Stimulated activated naive CD8-positive, alpha-beta T cell treated with anti-CD3 and anti-CD28 coated beads, Interleukin-15, amount 100 ng/mL, for 72 hours (primary cell): ENCODE measurements around the gene USP6NL.

ENCODE experiments used
- ATAC-seq: fragments of 150-1000 bp; cut with Tn5 transposase; 2 replicates; pipeline ENCODE4 v1.10.0; 2021; ENCODE audit warnings: mild to moderate bottlenecking, moderate library complexity
- DNase-seq, 2 donors: peaks; one replicate each; pipeline ENCODE4 v3.0.0; 2021 to 2022
- H3K27ac Mint-ChIP-seq, 2 donors: one replicate each; pipeline ENCODE4 v1.8.0; 2022; ENCODE audit warnings: mild to moderate bottlenecking in 2 of 2, mixed read lengths in 2 of 2, moderate library complexity in 2 of 2
- H3K27me3 Mint-ChIP-seq: one replicate; pipeline ENCODE4 v1.8.0; 2022; ENCODE audit warnings: mixed read lengths
- H3K4me1 Mint-ChIP-seq: one replicate; pipeline ENCODE4 v1.8.0; 2022; ENCODE audit warnings: mild to moderate bottlenecking, mixed read lengths
- H3K4me3 Mint-ChIP-seq, 2 donors: one replicate each; pipeline ENCODE4 v1.8.0; 2022; ENCODE audit warnings: mild to moderate bottlenecking in 2 of 2, mixed read lengths in 2 of 2, moderate library complexity in 1 of 2
- H3K9me3 Mint-ChIP-seq, 2 donors: one replicate each; pipeline ENCODE4 v1.8.0; 2022; ENCODE audit warnings: mixed read lengths in 2 of 2

The USP6NL gene

DNA sequence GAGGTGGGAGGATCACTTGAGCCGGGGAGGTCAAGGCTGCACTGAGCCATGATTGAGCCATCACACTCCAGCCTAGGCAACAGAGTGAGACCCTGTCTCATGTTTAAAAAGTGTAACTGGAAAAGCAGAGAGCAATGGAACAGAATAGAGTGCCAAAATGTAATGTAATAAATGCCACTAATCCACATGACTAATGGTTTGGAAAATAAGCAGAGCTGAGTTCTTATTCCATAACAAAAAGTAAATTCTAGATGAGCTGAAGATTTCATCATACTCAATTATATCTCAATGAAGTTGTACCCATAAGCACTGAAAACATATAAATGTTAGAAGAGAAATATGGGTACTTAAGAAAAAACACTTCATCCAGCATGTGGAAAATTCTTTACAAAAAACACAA lies 132.6 kb downstream of the USP6NL start:
- no peak overlapping the region for H3K4me3 Mint-ChIP-seq
- H3K27ac Mint-ChIP-seq = no peak overlapping the region
- peaks cover 22% of the 10 kb centered on the region for H3K4me1 Mint-ChIP-seq
- H3K9me3 Mint-ChIP-seq = no peaks in the 10 kb centered on the region
- no peaks in the 10 kb centered on the region for H3K27me3 Mint-ChIP-seq
- DNase-seq (no peak), ATAC-seq (no peak)

DNA sequence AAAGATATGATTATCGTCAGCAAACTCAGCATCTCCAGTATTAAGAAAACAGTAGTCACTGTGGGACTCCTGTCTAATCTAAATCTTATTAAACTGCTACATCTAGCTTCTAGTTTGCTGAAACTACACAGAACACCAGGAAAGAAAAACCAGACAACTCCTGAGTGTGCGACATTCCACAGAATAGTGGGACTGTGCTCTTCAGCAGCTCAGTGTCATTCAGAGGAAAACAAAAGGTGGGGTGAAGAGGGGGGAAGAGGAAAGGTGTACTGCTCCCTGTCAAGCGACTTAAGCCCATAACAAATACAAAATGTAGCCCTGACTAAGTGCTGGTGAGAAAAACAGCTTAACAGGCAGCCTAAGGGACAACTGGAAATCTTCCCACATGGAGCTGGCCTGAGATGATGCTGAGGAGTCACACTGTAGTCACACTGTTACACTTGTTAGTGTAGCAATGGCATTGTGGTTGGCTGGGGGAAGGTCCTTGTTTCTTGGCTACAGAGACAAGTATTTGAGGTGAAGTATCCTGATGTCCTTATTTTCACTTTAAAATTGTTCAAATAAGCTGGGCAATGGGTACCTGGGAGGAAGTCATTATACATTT lies 135.5 kb downstream of the USP6NL start:
- Mint-ChIP-seq H3K27me3 (no peaks in the 10 kb centered on the region), H3K4me3 (no peak overlapping the region), H3K9me3 (no peaks in the 10 kb centered on the region), H3K27ac (peak overlapping the region in 1 of 2 donors; percentile 27), H3K4me1 (peaks cover 19% of the 10 kb centered on the region)
- no peak for ATAC-seq
- DNase-seq = no peak

DNA sequence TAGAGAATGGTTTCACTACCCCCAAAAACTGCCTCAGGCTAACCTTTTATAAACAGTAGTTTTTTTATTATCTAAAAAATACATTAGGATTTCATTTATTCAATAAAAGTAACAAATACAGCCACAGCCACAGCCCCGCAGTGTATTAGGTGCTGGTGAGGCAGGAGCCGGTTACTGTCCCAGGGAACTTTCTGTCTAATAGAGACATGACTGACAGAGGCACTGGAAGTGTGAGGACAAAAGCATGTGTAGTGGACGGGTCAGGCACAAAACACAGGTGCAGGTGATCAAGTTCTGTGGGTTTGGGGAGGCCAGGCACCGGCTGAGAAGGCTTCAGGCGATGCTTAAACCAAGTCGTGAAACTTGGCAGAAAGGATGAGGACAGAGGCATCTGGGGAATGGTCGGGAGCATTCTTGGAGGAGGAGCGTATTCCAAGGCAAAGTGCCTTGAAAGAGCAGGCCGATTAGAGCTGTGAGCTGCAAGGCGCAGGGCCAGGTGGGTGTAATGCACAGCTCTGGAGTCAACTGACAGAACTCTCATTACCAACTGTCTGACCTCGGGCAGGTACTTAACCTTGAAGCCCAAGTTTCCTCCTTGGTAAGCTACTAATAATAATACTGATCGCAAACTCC lies 138.2 kb downstream of the USP6NL start:
- ATAC-seq (no peak), DNase-seq (no peak)
- no peak overlapping the region for H3K27ac Mint-ChIP-seq
- H3K9me3 Mint-ChIP-seq = no peaks in the 10 kb centered on the region
- H3K27me3 Mint-ChIP-seq = no peaks in the 10 kb centered on the region
- H3K4me3 Mint-ChIP-seq = no peak overlapping the region
- no peaks in the 10 kb centered on the region for H3K4me1 Mint-ChIP-seq

DNA sequence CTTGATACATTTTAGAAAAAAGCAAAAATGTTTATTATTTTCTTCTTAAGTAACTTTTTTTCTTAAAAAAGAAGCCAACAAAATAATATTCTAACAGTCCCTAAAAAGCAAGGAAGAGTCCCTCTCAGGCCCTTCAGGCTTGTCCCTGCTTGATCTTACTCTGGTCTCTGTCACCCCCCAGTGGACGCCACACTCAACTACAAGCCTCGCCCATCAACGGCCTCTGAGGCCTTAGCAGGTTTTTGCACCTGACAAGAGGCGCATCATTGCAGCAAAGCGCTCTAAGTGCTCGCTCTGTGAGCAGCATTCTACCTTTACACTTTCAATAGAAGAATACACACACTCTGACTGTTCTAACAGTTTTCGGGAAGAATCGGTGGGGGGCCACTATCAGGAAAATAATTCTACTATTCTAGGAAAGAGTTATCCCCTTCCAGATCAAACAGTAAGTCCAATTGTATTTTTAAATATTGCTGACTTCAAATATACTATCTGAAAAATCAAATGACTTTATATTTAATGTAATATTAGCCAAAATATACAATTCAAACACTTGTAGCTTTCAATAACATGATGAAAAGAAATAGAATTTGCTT lies 139.2 kb downstream of the USP6NL start:
- H3K4me1 Mint-ChIP-seq = no peaks in the 10 kb centered on the region
- H3K4me3 Mint-ChIP-seq = no peak overlapping the region
- no peak overlapping the region for H3K27ac Mint-ChIP-seq
- H3K9me3 Mint-ChIP-seq = no peaks in the 10 kb centered on the region
- DNase-seq = peak; percentile 68 to 70
- H3K27me3 Mint-ChIP-seq = no peaks in the 10 kb centered on the region
- ATAC-seq = peak; percentile 90

DNA sequence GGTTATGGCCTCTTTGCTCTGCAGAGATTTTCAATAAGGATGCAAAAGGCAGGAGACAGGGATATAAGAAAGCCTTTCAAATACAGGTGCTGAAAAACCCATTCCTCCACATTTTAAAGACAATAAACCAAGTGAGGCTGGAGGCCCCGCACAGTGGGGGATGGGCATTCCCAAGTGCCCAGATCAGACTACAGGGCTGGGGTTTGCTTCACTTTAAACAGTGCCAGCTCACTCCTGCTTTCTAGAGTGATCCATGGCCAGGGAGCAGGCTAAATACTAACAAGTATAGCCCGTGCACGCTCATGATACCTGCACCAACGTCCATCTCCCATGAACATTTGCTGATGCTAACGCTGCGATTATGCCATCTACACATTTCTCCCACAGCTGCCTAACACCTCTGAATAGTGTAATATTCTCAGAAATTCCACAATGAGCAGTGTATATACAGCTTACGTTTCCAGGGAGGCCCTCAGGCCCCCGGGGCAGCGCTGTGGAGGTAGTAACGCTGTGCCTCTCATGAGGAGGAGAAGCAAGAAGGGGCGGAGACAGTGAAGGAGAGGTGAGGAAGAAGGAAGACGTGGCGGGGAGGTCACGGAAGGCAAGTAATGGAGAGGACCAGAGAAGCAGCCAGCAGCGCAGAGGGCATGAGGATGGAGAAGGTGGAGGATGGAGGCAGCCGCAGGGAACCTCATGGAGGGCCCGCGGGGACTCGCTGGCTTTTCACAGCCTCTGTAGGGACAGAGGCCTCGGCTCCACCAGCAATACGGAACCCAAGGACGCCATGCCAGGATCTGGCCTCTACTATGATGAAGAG lies 141.7 kb downstream of the USP6NL start:
- H3K4me3 Mint-ChIP-seq = no peak overlapping the region
- peak overlapping the region; percentile 59 to 82 for H3K27ac Mint-ChIP-seq
- H3K4me1 Mint-ChIP-seq = no peaks in the 10 kb centered on the region
- ATAC-seq = no peak
- DNase-seq = no peak
- no peaks in the 10 kb centered on the region for H3K9me3 Mint-ChIP-seq
- no peaks in the 10 kb centered on the region for H3K27me3 Mint-ChIP-seq

DNA sequence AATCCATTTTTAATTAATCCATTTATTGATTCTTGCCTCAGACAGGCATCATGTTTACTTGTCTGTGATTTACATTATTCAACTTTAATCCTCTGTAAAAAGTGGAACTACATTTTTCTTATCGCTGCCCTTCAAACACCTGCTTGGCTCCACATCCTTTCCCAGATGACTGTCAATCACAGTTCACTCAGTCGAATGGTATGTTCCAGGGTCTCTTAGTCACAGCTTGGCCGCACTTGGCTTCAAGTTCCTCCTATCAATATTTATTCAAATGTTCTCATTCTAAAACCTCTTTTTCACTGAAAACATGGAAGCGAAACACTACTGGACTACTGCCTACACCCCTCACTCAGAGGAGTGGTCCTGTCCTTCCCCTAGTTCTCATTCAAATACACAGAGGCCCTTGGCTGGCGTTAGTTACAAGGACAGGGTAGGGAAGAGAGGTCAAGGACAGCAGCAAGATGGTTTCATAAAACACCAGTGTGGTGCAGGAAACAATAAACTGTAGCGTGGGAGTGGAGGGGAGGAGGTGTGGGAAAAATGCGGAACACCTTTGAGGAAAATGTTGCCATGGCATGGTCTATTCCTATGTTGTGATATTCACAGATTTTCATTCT lies 143.2 kb downstream of the USP6NL start:
- Mint-ChIP-seq H3K9me3 (no peaks in the 10 kb centered on the region), H3K4me3 (no peak overlapping the region)
- no peak for ATAC-seq

DNA sequence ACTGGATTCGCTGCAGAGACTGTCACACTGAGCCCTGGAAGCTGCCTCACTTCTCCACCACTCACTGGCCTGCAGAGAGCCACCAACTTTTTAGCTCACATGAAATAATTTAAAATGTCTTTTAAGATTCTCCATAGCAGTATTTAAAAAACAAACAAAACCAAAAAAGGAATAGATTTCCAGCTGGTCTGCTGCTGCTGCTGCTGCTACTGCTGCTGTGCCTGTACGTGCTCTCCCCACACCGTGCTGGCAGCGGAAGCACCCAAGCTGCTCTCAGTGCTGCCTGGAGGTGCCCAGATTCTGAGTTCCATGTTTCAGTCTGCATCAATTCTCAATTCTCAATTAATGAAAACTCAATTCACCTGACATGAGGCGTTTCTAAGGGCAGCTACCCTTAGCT lies 146.0 kb downstream of the USP6NL start:
- Mint-ChIP-seq H3K4me1 (no peaks in the 10 kb centered on the region), H3K9me3 (no peaks in the 10 kb centered on the region), H3K27ac (peak overlapping the region in 1 of 2 donors; percentile 31), H3K27me3 (no peaks in the 10 kb centered on the region), H3K4me3 (no peak overlapping the region)
- DNase-seq = no peak
- no peak for ATAC-seq

More for the DNA sequence above, 143.2 kb downstream of the USP6NL start:
- no peak for DNase-seq
- no peaks in the 10 kb centered on the region for H3K4me1 Mint-ChIP-seq
- H3K27me3 Mint-ChIP-seq = no peaks in the 10 kb centered on the region
- H3K27ac Mint-ChIP-seq = no peak overlapping the region

DNA sequence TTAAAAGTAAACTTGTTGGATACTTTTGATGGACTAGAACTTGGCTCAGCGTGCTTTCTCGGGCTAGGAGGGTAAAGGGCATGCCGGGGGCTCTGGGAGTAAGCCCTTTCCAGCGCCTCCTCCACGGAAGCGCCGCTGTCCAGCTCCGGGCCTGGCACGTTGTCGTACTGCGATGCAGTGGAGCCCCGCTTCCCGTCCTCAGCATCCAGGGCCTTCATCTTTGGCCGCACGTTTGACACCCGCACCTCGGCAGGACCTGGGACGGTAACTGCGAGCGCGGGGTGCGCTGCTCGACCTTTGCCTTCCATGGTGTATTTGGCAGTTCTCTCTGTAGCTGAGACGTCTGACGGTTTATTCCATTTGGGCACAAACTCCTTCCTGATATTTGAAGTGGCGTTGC lies 148.3 kb downstream of the USP6NL start:
- DNase-seq (no peak), ATAC-seq (no peak)
- Mint-ChIP-seq H3K27me3 (no peaks in the 10 kb centered on the region), H3K4me1 (no peaks in the 10 kb centered on the region), H3K27ac (peak overlapping the region in 1 of 2 donors; percentile 27), H3K4me3 (no peak overlapping the region), H3K9me3 (no peaks in the 10 kb centered on the region)

DNA sequence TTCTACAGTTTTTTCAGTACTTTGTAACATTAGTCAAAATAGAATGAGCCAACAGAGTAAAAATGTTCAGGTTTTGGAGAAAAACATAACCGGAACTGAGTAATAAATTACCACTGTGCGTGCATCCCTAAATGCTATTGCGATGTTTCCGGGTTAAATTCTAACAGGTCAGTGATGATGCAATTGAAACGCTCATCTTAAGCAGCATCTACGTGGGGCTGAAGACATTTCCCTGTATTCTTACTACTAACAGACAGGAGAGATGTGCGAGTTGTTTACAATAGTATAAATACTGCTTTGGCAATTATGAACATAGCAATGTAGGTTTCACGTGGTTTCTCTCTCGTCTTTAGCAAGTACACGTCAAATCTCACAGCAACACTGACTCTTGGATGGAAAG lies 149.4 kb downstream of the USP6NL start:
- no peaks in the 10 kb centered on the region for H3K9me3 Mint-ChIP-seq
- no peak overlapping the region for H3K27ac Mint-ChIP-seq
- DNase-seq = no peak
- no peak for ATAC-seq
- H3K4me3 Mint-ChIP-seq = no peak overlapping the region
- no peaks in the 10 kb centered on the region for H3K4me1 Mint-ChIP-seq
- no peaks in the 10 kb centered on the region for H3K27me3 Mint-ChIP-seq

DNA sequence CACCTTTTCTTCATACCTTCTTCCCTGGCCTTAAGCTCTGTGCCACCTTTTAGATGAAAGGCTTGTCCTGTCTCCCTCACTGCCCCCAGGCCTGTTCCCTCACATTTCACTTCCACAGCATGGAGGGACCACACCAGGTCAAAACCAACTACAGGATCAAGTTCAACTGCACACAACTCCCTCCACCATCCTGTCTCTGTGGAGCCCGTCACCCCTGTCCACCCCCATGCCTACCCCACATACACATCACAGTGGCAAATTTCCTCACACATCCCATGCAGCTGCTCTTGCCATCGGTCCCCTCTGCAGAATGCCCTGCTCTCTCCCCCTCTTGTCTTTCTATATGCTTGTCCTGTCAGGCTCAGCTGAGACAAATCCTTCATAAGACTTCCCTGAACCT lies 154.1 kb downstream of the USP6NL start:
- Mint-ChIP-seq H3K9me3 (no peaks in the 10 kb centered on the region), H3K4me3 (no peak overlapping the region), H3K27ac (peak overlapping the region in 1 of 2 donors; percentile 4), H3K4me1 (no peaks in the 10 kb centered on the region), H3K27me3 (no peaks in the 10 kb centered on the region)
- DNase-seq (no peak), ATAC-seq (no peak)

DNA sequence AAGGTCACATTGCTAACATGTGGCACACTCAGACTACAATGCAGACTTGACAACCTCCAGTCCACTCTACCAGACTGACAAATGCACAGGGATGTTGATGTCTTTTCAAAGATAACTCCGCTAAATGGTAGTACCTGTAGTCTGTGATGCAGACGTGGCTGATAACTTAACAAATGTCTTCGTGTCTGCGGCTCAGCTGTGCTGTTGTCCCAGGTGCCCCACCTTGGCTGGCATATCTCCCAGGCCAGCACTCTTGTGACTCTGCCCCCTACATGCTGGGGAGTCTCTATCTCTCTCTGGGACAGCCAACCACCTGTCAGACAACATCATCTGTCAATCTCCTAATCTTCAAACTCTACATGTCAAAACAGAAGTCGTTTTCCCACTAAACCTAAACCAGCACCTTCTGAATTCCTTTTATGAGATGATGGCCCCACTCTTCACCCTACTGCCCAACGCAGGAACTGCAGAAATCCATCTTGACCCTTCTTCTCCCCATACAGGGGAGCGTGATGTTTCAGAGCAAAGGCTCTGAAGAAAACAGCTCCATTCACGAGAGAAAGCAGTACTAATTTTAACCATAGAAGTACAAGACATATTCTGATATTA lies 156.4 kb downstream of the USP6NL start:
- no peak for DNase-seq
- Mint-ChIP-seq H3K27ac (no peak overlapping the region), H3K4me1 (no peaks in the 10 kb centered on the region), H3K27me3 (peaks cover 7% of the 10 kb centered on the region), H3K9me3 (no peaks in the 10 kb centered on the region), H3K4me3 (no peak overlapping the region)
- no peak for ATAC-seq

DNA sequence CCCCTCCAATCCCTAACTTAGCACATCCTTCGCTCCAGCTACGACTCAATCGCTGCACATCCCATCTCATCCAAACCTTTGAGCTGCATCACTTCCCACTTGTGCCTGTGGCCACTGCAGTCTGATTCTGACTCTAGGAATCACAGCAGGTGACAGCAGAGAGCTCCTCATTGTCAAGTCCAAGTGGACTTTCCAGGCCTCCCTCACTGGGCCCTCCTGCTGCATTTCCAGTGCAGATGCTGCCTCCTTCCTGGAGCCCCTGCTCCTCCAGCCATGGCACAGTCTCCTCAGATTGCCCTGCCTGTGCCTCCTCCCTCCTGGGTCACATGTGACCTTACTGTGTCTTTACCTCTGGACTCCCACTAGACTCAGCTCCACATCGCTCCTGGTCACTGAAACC lies 157.3 kb downstream of the USP6NL start:
- ATAC-seq (no peak), DNase-seq (no peak)
- no peaks in the 10 kb centered on the region for H3K9me3 Mint-ChIP-seq
- H3K27me3 Mint-ChIP-seq = peaks cover 7% of the 10 kb centered on the region
- no peak overlapping the region for H3K27ac Mint-ChIP-seq
- no peak overlapping the region for H3K4me3 Mint-ChIP-seq
- no peaks in the 10 kb centered on the region for H3K4me1 Mint-ChIP-seq

DNA sequence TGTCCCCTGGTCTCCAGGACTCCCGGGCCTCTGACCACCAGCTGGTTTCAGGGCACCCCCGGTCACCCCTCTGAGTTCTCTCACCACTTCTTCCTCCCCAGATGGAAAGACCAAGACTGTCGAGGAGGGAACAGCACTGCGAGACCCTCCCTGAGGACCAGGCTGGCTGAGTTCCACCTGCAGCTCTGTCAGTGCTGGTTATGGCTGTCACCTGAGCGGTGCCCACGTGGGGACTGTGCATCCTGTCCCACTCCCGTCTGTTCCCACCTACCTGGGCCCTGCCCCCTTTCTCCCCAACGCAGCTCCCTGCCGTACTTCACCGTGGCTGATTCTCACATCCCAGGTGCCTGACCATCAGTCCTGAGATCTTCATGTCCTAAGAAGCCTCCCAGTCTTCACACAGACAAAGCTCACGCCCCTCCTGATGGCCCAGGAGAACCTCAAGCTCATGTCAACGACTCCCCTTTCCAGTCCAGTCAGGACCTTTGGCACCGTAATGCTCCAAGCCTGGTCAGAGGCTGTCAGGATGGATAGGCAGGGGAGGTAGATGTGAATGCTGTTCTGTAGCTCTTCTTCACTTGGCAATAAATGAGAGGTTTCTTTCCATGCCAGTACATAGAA lies 159.7 kb downstream of the USP6NL start:
- Mint-ChIP-seq H3K27me3 (peaks cover 7% of the 10 kb centered on the region), H3K27ac (no peak overlapping the region), H3K4me1 (peaks cover 14% of the 10 kb centered on the region), H3K4me3 (no peak overlapping the region), H3K9me3 (no peaks in the 10 kb centered on the region)
- DNase-seq (no peak), ATAC-seq (no peak)

DNA sequence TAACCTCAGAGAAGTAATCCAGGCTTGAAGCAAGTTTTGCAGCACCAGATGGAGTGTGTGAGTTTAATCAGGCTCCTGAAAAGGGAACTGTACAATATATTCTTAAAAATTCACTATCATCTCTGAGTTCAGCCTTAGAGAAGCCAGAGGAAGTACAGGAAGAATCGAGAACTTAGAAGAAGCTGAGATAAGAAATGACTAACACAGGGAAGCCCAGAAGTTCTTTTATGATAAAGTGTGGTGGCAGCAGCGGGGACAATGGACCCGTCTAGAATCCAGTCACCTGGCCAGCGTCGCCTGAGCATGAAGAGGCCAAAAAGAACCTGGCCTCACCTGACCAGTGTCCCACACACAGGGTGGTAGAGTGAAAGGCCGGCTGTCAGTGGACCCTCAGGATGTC lies 161.0 kb downstream of the USP6NL start:
- Mint-ChIP-seq H3K4me3 (no peak overlapping the region), H3K27ac (no peak overlapping the region), H3K4me1 (peaks cover 14% of the 10 kb centered on the region), H3K9me3 (no peaks in the 10 kb centered on the region), H3K27me3 (peaks cover 7% of the 10 kb centered on the region)
- no peak for ATAC-seq
- no peak for DNase-seq

DNA sequence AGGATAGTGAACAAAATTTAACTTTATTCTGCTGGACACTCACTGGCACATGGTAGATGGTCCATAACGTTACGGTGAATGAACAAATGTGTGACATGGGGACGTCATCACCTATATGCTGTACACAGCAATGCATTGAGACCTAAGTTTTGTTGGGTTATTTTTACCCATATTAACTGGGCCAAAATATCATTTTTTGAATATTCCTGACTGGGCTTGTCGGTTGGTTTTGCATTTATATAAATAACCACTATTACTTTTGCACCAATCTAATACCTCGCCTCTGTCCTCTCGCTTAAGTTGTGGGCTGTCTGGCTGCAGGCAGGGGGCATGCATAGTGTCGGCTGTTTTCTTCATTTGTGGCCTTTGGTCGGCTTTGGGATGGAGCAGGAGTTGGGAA lies 161.7 kb downstream of the USP6NL start:
- Mint-ChIP-seq H3K4me3 (no peak overlapping the region), H3K27ac (no peak overlapping the region), H3K4me1 (peaks cover 14% of the 10 kb centered on the region), H3K27me3 (peaks cover 7% of the 10 kb centered on the region), H3K9me3 (no peaks in the 10 kb centered on the region)
- ATAC-seq = no peak
- no peak for DNase-seq
